Fibroblast of pulmonary artery (primary cell): Measurements from ENCODE around the gene NBAS.

Experiments used
- DNase-seq: peaks from one replicate; pipeline ENCODE4 v3.0.0-alpha.2; 2010; ENCODE audit warnings: low read depth
- H3K4me3 ChIP-seq: replicated peaks from 2 replicates; pipeline ENCODE4 v1.5.1; 2011; ENCODE audit warnings: low read depth, mild to moderate bottlenecking, control low read depth, low read length, moderate library complexity
- TF ChIP-seq, protein P1 (sequence below): IDR thresholded peaks from 2 replicates; pipeline ENCODE4 v1.5.1; 2011; ENCODE audit warnings: mild to moderate bottlenecking, control low read depth, low read length, inconsistent platforms; ENCODE audit errors: missing control alignments

NBAS gene

GRCh38 chr2:15145919-15146318, 415.2 kb downstream of the NBAS start:
- H3K4me3 ChIP-seq: no peak overlapping the region
- DNase-seq: no peak
- TF ChIP-seq, protein P1, sequence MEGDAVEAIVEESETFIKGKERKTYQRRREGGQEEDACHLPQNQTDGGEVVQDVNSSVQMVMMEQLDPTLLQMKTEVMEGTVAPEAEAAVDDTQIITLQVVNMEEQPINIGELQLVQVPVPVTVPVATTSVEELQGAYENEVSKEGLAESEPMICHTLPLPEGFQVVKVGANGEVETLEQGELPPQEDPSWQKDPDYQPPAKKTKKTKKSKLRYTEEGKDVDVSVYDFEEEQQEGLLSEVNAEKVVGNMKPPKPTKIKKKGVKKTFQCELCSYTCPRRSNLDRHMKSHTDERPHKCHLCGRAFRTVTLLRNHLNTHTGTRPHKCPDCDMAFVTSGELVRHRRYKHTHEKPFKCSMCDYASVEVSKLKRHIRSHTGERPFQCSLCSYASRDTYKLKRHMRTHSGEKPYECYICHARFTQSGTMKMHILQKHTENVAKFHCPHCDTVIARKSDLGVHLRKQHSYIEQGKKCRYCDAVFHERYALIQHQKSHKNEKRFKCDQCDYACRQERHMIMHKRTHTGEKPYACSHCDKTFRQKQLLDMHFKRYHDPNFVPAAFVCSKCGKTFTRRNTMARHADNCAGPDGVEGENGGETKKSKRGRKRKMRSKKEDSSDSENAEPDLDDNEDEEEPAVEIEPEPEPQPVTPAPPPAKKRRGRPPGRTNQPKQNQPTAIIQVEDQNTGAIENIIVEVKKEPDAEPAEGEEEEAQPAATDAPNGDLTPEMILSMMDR: no peak

DNA sequence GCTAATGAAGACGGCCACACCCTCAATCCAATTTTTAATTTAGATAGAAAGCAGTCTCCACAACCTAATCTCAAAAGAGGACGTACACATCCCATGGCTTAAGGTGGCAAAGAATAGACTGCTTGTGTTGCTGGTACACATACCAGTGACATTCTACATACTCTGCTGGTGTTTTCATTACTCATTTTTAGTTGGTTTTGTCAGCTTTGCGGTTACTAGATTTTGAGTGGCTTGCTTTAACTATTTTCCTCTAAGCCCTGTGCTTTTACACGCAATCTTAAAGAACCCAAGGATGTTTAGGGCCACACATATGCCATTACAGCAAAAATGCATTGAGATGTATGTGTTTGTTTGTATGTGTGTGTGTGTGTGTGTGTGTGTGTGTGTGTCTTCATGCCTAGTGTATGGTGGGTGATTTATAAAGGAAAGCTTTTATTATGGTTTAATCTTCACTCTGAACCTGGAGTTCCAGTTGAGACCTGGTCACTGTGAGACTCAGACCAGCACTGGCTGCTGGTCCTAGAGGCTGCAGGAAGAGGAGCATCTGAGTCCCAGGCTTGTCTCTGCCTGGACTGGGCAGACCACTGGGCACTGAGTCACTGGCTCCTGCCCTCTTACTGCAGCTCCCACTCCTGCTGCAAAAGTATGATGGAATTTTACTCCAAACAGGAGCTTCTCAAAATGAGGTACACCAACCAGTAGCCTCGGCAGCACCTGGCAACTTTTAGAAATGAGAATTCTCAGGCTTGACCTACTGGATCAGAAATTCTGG, 415.9 kb downstream of the NBAS start:
- no peak for DNase-seq
- TF ChIP-seq, protein P1: no peak

GRCh38 chr2:15142069-15142689, 419.0 kb downstream of the NBAS start:
- TF ChIP-seq, protein P1: no peak
- H3K4me3 ChIP-seq: no peak overlapping the region
- DNase-seq: peak; percentile 3

More for the DNA sequence above, 415.9 kb downstream of the NBAS start:
- no peak overlapping the region for H3K4me3 ChIP-seq

DNA sequence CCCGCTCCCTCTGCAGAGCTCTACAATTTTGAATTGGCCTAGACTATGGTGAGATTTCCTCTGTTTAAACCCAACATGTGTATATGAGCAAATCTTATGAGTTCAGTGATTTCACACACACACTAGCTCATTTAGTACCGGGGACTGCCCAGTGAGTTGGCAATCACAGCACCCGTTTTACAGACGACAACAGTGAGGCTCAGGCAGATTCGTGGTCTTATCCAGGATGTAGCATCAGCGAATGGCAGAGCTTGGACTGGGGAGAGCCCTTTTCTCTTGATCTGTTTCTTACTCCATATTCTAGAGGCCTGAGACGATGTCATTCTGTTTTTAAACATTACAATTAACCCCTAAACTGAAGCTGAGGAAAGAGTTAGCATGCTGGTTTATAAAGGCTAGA, 419.9 kb downstream of the NBAS start:
- TF ChIP-seq, protein P1: no peak
- DNase-seq: no peak
- no peak overlapping the region for H3K4me3 ChIP-seq

GRCh38 chr2:15136639-15137038, 424.5 kb downstream of the NBAS start:
- H3K4me3 ChIP-seq: no peak overlapping the region
- DNase-seq: no peak
- TF ChIP-seq, protein P1: no peak

DNA sequence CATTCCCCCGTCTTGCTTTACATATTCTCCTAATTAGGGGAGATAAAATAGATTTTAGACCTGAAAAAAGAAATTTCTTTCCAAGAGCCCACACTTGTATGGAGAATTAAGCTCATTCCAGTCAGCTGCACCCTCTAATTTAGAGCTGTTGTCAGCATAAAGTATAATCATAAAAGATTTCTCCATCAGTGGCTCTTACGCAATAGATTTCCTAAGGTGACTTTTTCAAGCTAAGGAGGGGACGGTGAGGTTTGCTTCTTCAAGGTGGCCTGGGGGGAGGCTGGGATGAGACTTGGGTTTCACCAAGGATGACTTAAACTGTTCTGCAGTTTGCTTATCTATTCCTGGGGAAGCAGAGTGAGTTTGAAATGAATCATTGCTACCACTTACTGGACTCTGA, 426.2 kb downstream of the NBAS start:
- no peak overlapping the region for H3K4me3 ChIP-seq
- DNase-seq: no peak
- TF ChIP-seq, protein P1: no peak
